Astrocyte (in vitro differentiated cells and primary cell): Measurements from ENCODE around the gene ST8SIA6. TPM values are rescaled to one million over a fixed set of nuclear protein-coding genes. Genes with fewer than 3 reads are reported as not detected.

Experiments used
- DNase-seq: peaks from one replicate; pipeline ENCODE4 v3.0.0-alpha.2; 2010; ENCODE audit warnings: low read depth
- FAIRE-seq: peaks from 2 replicates; lab custom pipeline; 2011; peaks lifted over from hg19 to GRCh38; lab: Jason Lieb, UNC
- H2AFZ ChIP-seq: 2 replicates; pipeline ENCODE4 v1.6.0; 2012; ENCODE audit warnings: low read depth, low read length, inconsistent platforms
- H3K27ac ChIP-seq: 2 replicates; pipeline ENCODE4 v1.5.1; 2011; ENCODE audit warnings: low read depth, low read length, inconsistent platforms
- H3K27me3 ChIP-seq: 2 replicates; pipeline ENCODE4 v1.6.0; 2011; ENCODE audit warnings: low read length, inconsistent platforms; ENCODE audit not compliant: insufficient read depth
- H3K36me3 ChIP-seq: 2 replicates; pipeline ENCODE4 v1.5.1; 2011; ENCODE audit warnings: low read length, inconsistent platforms; ENCODE audit not compliant: insufficient read depth
- H3K4me1 ChIP-seq: 2 replicates; pipeline ENCODE4 v1.5.1; 2011; ENCODE audit warnings: low read length, inconsistent platforms; ENCODE audit not compliant: insufficient read depth
- H3K4me2 ChIP-seq: 2 replicates; pipeline ENCODE4 v1.6.0; 2012; ENCODE audit warnings: low read length, inconsistent platforms
- H3K4me3 ChIP-seq: 2 replicates; pipeline ENCODE4 v1.5.1; 2011; ENCODE audit warnings: low read depth, mild to moderate bottlenecking, low read length, inconsistent platforms; ENCODE audit not compliant: insufficient read depth
- H3K79me2 ChIP-seq: 2 replicates; pipeline ENCODE4 v1.6.0; 2012; ENCODE audit warnings: mild to moderate bottlenecking, low read length, inconsistent platforms; ENCODE audit not compliant: insufficient read depth
- H3K9ac ChIP-seq: 2 replicates; pipeline ENCODE4 v1.6.0; 2012; ENCODE audit warnings: mild to moderate bottlenecking, low read length, inconsistent platforms
- H3K9me3 ChIP-seq: 2 replicates; pipeline ENCODE4 v1.5.1; 2012; ENCODE audit warnings: low read depth, mild to moderate bottlenecking, low read length, inconsistent platforms; ENCODE audit not compliant: insufficient read depth
- H4K20me1 ChIP-seq: 2 replicates; pipeline ENCODE4 v1.6.0; 2012; ENCODE audit warnings: low read length, inconsistent platforms; ENCODE audit not compliant: insufficient read depth
- H3K27ac Mint-ChIP-seq: one replicate; pipeline ENCODE4 v1.8.0; 2021; ENCODE audit warnings: mild to moderate bottlenecking, mixed read lengths; ENCODE audit not compliant: unreplicated experiment
- H3K27me3 Mint-ChIP-seq: one replicate; pipeline ENCODE4 v1.8.0; 2021; ENCODE audit warnings: low read depth, mixed read lengths; ENCODE audit not compliant: unreplicated experiment
- H3K36me3 Mint-ChIP-seq: one replicate; pipeline ENCODE4 v1.8.0; 2021; ENCODE audit warnings: low read depth, mixed read lengths; ENCODE audit not compliant: unreplicated experiment
- H3K4me1 Mint-ChIP-seq: one replicate; pipeline ENCODE4 v1.8.0; 2021; ENCODE audit warnings: low read depth, mixed read lengths; ENCODE audit not compliant: unreplicated experiment
- H3K4me3 Mint-ChIP-seq: one replicate; pipeline ENCODE4 v1.8.0; 2021; ENCODE audit warnings: mild to moderate bottlenecking, moderate library complexity, mixed read lengths; ENCODE audit not compliant: unreplicated experiment
- H3K9me3 Mint-ChIP-seq: one replicate; pipeline ENCODE4 v1.8.0; 2021; ENCODE audit warnings: mild to moderate bottlenecking, mixed read lengths; ENCODE audit not compliant: unreplicated experiment
- CTCF ChIP-seq: IDR thresholded peaks from 2 replicates; pipeline ENCODE4 v1.5.1; 2011; ENCODE audit warnings: low read depth, mild to moderate bottlenecking, inconsistent platforms, low read length, moderate library complexity; ENCODE audit not compliant: insufficient read depth
- EZH2 ChIP-seq: IDR thresholded peaks from 2 replicates; pipeline ENCODE4 v1.6.1; 2012; ENCODE audit warnings: mild to moderate bottlenecking, low read length, inconsistent platforms; ENCODE audit not compliant: insufficient read depth
- total RNA-seq: library from RNA; stranded (reverse); gene quantifications from 2 replicates; pipeline ENCODE4 v1.2.1, GENCODE V29; 2021

The ST8SIA6 gene
- total RNA-seq, 1 donor from 2014 or later = not detected

GRCh38 chr10:17343118-17343517, 111.3 kb downstream of the ST8SIA6 start:
- Histone ChIP-seq H3K79me2 (no peaks in the 10 kb centered on the region), H4K20me1 (no peaks in the 10 kb centered on the region), H3K36me3 (no peaks in the 10 kb centered on the region), H3K4me3 (no peak overlapping the region), H3K4me2 (no peak overlapping the region), H2AFZ (no peak overlapping the region), H3K27ac (no peak overlapping the region), H3K9ac (no peak overlapping the region), H3K9me3 (peaks cover 2% of the 10 kb centered on the region), H3K4me1 (peaks cover under 1% of the 10 kb centered on the region), H3K27me3 (no peaks in the 10 kb centered on the region)
- FAIRE-seq (no peak), DNase-seq (no peak)
- Mint-ChIP-seq H3K4me1 (no peaks in the 10 kb centered on the region), H3K27ac (no peak overlapping the region), H3K36me3 (peaks cover 1% of the 10 kb centered on the region), H3K27me3 (no peaks in the 10 kb centered on the region), H3K4me3 (no peak overlapping the region), H3K9me3 (peaks cover 16% of the 10 kb centered on the region)
- TF ChIP-seq CTCF (no peak), EZH2 (no peak)

GRCh38 chr10:17340144-17340829, 114.1 kb downstream of the ST8SIA6 start:
- H3K27me3 ChIP-seq = no peaks in the 10 kb centered on the region
- Mint-ChIP-seq H3K27ac (no peak overlapping the region), H3K27me3 (no peaks in the 10 kb centered on the region), H3K4me3 (no peak overlapping the region), H3K4me1 (no peaks in the 10 kb centered on the region), H3K36me3 (peaks cover 1% of the 10 kb centered on the region), H3K9me3 (peaks cover 16% of the 10 kb centered on the region)
- no peak for FAIRE-seq
- TF ChIP-seq CTCF (no peak), EZH2 (no peak)
- no peak overlapping the region for H3K27ac ChIP-seq
- H3K4me2 ChIP-seq = no peak overlapping the region
- H2AFZ ChIP-seq = no peak overlapping the region
- H3K9ac ChIP-seq = no peak overlapping the region
- no peaks in the 10 kb centered on the region for H4K20me1 ChIP-seq
- H3K36me3 ChIP-seq = no peaks in the 10 kb centered on the region
- H3K79me2 ChIP-seq = no peaks in the 10 kb centered on the region
- H3K4me1 ChIP-seq = peaks cover under 1% of the 10 kb centered on the region
- H3K4me3 ChIP-seq = no peak overlapping the region
- H3K9me3 ChIP-seq = peaks cover 2% of the 10 kb centered on the region
- no peak for DNase-seq

GRCh38 chr10:17335065-17335464, 119.3 kb downstream of the ST8SIA6 start:
- Histone ChIP-seq H3K27me3 (no peaks in the 10 kb centered on the region), H4K20me1 (no peaks in the 10 kb centered on the region), H3K4me1 (peaks cover 3% of the 10 kb centered on the region), H3K4me3 (no peak overlapping the region), H3K79me2 (no peaks in the 10 kb centered on the region), H3K27ac (no peak overlapping the region), H3K36me3 (no peaks in the 10 kb centered on the region), H3K4me2 (peak overlapping the region; percentile 50), H3K9ac (no peak overlapping the region), H2AFZ (no peak overlapping the region), H3K9me3 (no peaks in the 10 kb centered on the region)
- Mint-ChIP-seq H3K36me3 (no peaks in the 10 kb centered on the region), H3K9me3 (peaks cover 10% of the 10 kb centered on the region), H3K4me1 (no peaks in the 10 kb centered on the region), H3K27ac (no peak overlapping the region), H3K4me3 (no peak overlapping the region), H3K27me3 (no peaks in the 10 kb centered on the region)
- DNase-seq (peak; percentile 91), FAIRE-seq (peak; percentile 98)
- no peak for TF ChIP-seq CTCF
- no peak for TF ChIP-seq EZH2
